Right atrium auricular region (tissue), 2 donors: Measurements from ENCODE around the gene PPP1CB. TPM values are rescaled to one million over a fixed set of nuclear protein-coding genes. Genes with fewer than 3 reads are reported as not detected.
"Not testable (repeated sequence)": the region's sequence is repeated elsewhere in the genome, so short reads cannot be mapped to it uniquely, and the experiment has no call there.

Experiments
- DNase-seq: peaks from one replicate; pipeline ENCODE4 v3.0.0-alpha.2; 2019; ENCODE audit warnings: low spot score
- H3K27ac ChIP-seq, 2 donors: fragments of 200-600 bp; sonication (generic); 1 replicate in 1 of 2; 2 replicates in 1 of 2; pipeline ENCODE4 v1.5.1; 2016 to 2019
- H3K27me3 ChIP-seq, 2 donors: fragments of 200-600 bp; sonication (generic); one replicate each; pipeline versions ENCODE4 v1.5.1 to v1.6.0; 2017 to 2019
- H3K36me3 ChIP-seq: fragments of 200-600 bp; sonication (generic); one replicate; pipeline ENCODE4 v1.5.1; 2016
- H3K4me1 ChIP-seq, 2 donors: fragments of 200-600 bp; sonication (generic); one replicate each; pipeline versions ENCODE4 v1.5.1 to v1.6.0; 2017 to 2019
- H3K4me3 ChIP-seq, 2 donors: fragments of 200-600 bp; sonication (generic); 1 replicate in 1 of 2; 2 replicates in 1 of 2; pipeline ENCODE4 v1.5.1; 2017 to 2019; ENCODE audit warnings: mild to moderate bottlenecking in 1 of 2, moderate library complexity in 1 of 2
- H3K9me3 ChIP-seq, 2 donors: fragments of 200-600 bp; sonication (generic); one replicate each; pipeline ENCODE4 v1.5.1; 2019
- total RNA-seq, 2 donors: library from RNA; depleted of rRNA; stranded (reverse); fragments of >200 nt; gene quantifications; one replicate each; pipeline ENCODE4 v1.1.0, GENCODE V29; 2016
- TF ChIP-seq, protein P1 (sequence below), 2 donors: fragments of 200-600 bp; sonication (generic); IDR thresholded peaks; one replicate each; pipeline ENCODE4 v1.5.1; 2019; ENCODE audit warnings: antibody characterized with exemption in 2 of 2

The PPP1CB gene
- total RNA-seq, 2 donors from 2014 or later = 185 to 213 TPM

DNA sequence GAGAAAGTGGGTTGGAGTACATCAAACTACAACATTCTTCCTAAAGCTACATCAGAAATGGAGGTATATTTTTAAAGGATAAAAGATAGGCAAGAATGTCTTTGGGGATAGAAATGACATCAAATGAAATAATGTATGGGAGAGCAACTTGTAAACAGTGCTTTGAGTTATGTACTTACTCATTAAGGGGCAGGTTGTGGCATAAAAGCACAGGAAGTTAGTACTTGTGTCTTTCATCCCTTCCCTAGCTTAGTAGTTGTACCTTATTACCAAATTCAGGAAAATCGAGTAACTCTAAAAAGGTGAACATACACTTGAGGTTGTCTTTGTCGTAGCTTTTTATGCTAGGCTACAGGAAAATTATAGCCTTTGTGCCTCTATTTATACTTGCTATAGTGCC, 28.9 kb downstream of the PPP1CB start:
- no peak for DNase-seq
- Histone ChIP-seq H3K9me3 (no peaks in the 10 kb centered on the region), H3K27me3 (no peaks in the 10 kb centered on the region), H3K36me3 (peaks cover 86% of the 10 kb centered on the region), H3K4me1 (peaks cover 0 to 6% of the 10 kb centered on the region in 2 donors), H3K4me3 (no peak overlapping the region), H3K27ac (no peak overlapping the region)
- TF ChIP-seq, protein P1, sequence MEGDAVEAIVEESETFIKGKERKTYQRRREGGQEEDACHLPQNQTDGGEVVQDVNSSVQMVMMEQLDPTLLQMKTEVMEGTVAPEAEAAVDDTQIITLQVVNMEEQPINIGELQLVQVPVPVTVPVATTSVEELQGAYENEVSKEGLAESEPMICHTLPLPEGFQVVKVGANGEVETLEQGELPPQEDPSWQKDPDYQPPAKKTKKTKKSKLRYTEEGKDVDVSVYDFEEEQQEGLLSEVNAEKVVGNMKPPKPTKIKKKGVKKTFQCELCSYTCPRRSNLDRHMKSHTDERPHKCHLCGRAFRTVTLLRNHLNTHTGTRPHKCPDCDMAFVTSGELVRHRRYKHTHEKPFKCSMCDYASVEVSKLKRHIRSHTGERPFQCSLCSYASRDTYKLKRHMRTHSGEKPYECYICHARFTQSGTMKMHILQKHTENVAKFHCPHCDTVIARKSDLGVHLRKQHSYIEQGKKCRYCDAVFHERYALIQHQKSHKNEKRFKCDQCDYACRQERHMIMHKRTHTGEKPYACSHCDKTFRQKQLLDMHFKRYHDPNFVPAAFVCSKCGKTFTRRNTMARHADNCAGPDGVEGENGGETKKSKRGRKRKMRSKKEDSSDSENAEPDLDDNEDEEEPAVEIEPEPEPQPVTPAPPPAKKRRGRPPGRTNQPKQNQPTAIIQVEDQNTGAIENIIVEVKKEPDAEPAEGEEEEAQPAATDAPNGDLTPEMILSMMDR (IDR thresholded peaks at IDR 0.05) = no peak

DNA sequence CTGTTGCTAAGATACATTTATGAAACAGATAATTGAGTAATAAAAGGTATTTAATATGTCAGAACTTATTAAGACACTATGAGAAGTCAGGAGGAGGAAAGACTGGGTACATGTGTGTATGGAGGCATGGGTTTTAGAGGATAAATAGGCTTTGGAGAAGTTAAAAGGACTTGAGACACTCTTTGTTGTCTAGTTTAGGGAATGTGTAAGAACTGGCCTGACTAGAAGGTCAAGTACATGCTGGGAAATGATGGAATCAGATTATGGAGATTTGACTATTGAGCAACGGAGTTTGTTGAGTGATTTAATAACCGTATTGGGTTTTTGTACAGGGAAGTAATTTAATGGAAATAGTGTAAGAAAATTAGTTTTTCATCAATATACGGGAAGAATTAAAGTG, 30.8 kb downstream of the PPP1CB start:
- Histone ChIP-seq H3K4me3 (no peak overlapping the region), H3K4me1 (no peaks in the 10 kb centered on the region), H3K27me3 (no peaks in the 10 kb centered on the region), H3K9me3 (no peaks in the 10 kb centered on the region), H3K36me3 (peaks cover 96% of the 10 kb centered on the region), H3K27ac (no peak overlapping the region)
- no peak for DNase-seq
- TF ChIP-seq, protein P1 (IDR thresholded peaks at IDR 0.05) = no peak

DNA sequence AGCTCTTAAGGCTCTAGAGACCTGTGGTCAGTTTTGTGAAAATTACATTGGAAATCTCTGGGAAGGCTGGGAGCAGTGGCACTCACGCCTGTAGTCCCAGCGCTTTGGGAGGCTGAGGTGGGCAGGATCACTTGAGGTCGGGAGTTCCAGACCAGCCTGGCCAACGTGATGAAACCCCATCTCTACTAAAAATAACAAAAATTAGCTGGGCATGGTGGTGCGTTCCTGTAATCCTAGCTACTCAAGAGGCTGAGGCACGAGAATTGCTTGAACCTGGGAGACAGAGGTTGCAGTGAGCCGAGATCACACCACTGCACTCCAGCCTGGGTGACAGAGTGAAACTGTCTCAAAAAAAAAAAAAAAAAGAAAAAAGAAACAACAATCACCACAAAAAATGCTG, 32.9 kb downstream of the PPP1CB start:
- not testable (repeated sequence) for H3K27ac ChIP-seq, DNase-seq, H3K4me1 ChIP-seq, H3K27me3 ChIP-seq, H3K4me3 ChIP-seq, H3K9me3 ChIP-seq
- peaks cover 97% of the 10 kb centered on the region for H3K36me3 ChIP-seq

DNA sequence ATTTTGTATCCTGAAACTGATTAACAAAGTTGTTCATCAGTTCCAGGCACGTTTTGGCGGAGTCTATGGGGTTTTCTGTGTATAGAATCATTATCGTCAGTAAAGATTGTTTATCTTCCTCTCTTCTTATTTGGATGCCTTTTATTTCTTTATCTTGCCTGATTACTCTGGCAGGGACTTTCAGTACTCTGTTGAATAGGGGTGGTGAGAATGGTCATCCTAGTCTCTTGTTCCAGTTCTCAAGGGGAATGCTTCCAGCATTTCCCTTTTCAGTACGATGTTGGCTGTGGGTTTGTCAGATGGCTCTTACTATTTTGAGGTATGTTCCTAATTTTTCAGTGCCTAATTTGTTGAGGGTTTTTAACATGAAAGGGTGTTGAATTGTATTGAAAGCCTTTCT, 45.0 kb downstream of the PPP1CB start:
- Histone ChIP-seq H3K4me1 (peaks cover 0 to 12% of the 10 kb centered on the region in 2 donors), H3K27me3 (no peaks in the 10 kb centered on the region), H3K36me3 (peaks cover 69% of the 10 kb centered on the region), H3K27ac (no peak overlapping the region), H3K4me3 (no peak overlapping the region), H3K9me3 (peaks cover 0 to 7% of the 10 kb centered on the region in 2 donors)
- DNase-seq = no peak
- TF ChIP-seq, protein P1 (IDR thresholded peaks at IDR 0.05) = no peak

DNA sequence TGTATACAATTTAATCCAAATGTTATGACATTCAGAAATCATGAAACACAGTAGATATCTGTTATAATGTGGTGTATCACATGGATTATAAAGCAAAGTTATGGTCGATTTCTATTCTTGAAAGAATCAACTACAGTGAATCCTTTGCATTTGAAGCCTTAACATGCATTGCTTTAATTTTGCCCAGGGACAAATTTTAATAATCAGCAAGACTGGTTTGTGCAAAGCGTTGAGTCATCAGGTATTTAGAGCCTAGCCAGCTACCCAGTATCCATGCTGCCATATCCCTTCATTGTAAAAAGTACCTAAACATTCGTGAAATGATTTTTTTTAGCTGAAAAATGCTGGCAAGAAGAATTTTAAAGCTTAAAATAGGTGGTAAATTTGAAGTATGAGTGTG, 50.1 kb downstream of the PPP1CB start:
- H3K9me3 ChIP-seq = peaks cover 0 to 7% of the 10 kb centered on the region in 2 donors
- TF ChIP-seq, protein P1 (IDR thresholded peaks at IDR 0.05) = no peak
- H3K4me1 ChIP-seq = peaks cover 0 to 7% of the 10 kb centered on the region in 2 donors
- no peak overlapping the region for H3K4me3 ChIP-seq
- H3K27ac ChIP-seq = no peak overlapping the region
- H3K27me3 ChIP-seq = no peaks in the 10 kb centered on the region
- no peak for DNase-seq
- H3K36me3 ChIP-seq = peaks cover 58% of the 10 kb centered on the region

DNA sequence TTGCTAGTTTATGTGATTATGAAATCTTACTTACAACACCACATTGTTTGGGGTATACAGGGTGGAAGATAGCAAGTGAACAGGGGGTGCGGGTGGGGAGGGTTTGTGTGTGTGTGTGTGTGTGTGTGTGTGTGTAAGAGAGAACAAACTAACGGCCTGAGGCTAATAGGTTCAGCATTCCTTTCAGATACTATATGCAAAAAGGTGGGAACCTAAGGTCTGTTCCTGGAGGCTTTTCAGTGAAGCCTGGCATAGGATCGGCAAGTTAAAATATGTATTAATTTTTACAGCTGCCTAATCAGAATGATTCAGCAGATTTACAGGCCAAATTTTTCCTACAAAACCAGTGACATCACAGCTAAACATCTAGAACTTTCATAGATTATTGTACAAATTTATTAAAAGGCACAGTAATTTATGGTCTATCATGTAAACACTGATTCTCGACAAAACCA, 51.4 kb downstream of the PPP1CB start:
- H3K9me3 ChIP-seq = no peaks in the 10 kb centered on the region
- DNase-seq = no peak
- H3K4me3 ChIP-seq = no peak overlapping the region
- no peaks in the 10 kb centered on the region for H3K27me3 ChIP-seq
- peaks cover 53% of the 10 kb centered on the region for H3K36me3 ChIP-seq
- TF ChIP-seq, protein P1 (IDR thresholded peaks at IDR 0.05) = no peak
- H3K4me1 ChIP-seq = no peaks in the 10 kb centered on the region
- H3K27ac ChIP-seq = peak overlapping the region in 1 of 2 donors; percentile 7
